Nephron progenitor cell (in vitro differentiated cells): ENCODE data around the gene NLK.
"Not testable (repeated sequence)": the region's sequence is repeated elsewhere in the genome, so short reads cannot be mapped to it uniquely, and the experiment has no call there.

ENCODE experiments used
- DNase-seq: peaks from one replicate; pipeline ENCODE4 v3.0.0; 2021
- H3K27ac Mint-ChIP-seq: 2 replicates; pipeline ENCODE4 v1.8.0; 2021; ENCODE audit warnings: mild to moderate bottlenecking, moderate library complexity, mixed read lengths
- H3K27me3 Mint-ChIP-seq: 2 replicates; pipeline ENCODE4 v1.8.0; 2021; ENCODE audit warnings: mild to moderate bottlenecking, low read depth, mixed read lengths; ENCODE audit not compliant: poor library complexity
- H3K36me3 Mint-ChIP-seq: 2 replicates; pipeline ENCODE4 v1.8.0; 2021; ENCODE audit warnings: low read depth, mixed read lengths
- H3K4me1 Mint-ChIP-seq: 2 replicates; pipeline ENCODE4 v1.8.0; 2021; ENCODE audit warnings: mixed read lengths
- H3K4me3 Mint-ChIP-seq: 2 replicates; pipeline ENCODE4 v1.8.0; 2021; ENCODE audit warnings: mild to moderate bottlenecking, moderate library complexity, mixed read lengths
- H3K9me3 Mint-ChIP-seq: 2 replicates; pipeline ENCODE4 v1.8.0; 2021; ENCODE audit warnings: mild to moderate bottlenecking, moderate library complexity, mixed read lengths
- CTCF ChIP-seq: fragments of 200-600 bp; sonication (generic); IDR thresholded peaks from 2 replicates; pipeline ENCODE4 v1.5.0; 2021; ENCODE audit warnings: antibody characterized with exemption

NLK gene

GRCh38 chr17:28154214-28154613 is 111.7 kb downstream of the NLK start:
- TF ChIP-seq CTCF, result no peak
- no peak overlapping the region for H3K4me3 Mint-ChIP-seq
- peak overlapping the region; percentile 16 for H3K27ac Mint-ChIP-seq
- H3K36me3 Mint-ChIP-seq, result peaks cover 10% of the 10 kb centered on the region
- DNase-seq, result no peak
- H3K4me1 Mint-ChIP-seq, result peaks cover 11% of the 10 kb centered on the region
- no peaks in the 10 kb centered on the region for H3K9me3 Mint-ChIP-seq
- no peaks in the 10 kb centered on the region for H3K27me3 Mint-ChIP-seq

- not testable (repeated sequence) for H3K27ac Mint-ChIP-seq, H3K9me3 Mint-ChIP-seq, DNase-seq, H3K4me3 Mint-ChIP-seq, H3K36me3 Mint-ChIP-seq, H3K27me3 Mint-ChIP-seq
- H3K4me1 Mint-ChIP-seq, result peaks cover 11% of the 10 kb centered on the region
Observed at GRCh38 chr17:28155405-28155804, 112.9 kb downstream of the NLK start.

DNA sequence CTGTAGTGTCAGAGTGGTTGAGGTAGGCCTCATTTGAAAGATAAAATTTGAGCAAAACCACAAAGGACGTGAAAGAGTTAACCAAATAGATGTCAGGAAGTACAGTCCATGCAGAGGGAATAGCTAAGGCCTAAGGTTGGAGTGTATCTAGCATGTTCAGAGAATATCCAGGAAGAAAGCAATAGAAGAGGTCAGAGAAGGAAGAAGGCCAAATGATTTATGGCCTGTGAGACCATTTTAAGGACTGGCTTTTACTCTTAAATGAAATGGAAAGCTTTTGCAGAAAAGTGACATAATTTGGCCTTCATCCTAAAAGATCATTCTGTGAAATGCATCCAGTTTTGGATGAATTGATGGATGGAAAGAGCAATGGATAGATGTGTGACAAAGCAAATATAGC is 116.5 kb downstream of the NLK start:
- peaks cover 16% of the 10 kb centered on the region for H3K36me3 Mint-ChIP-seq
- H3K9me3 Mint-ChIP-seq, result no peaks in the 10 kb centered on the region
- H3K27me3 Mint-ChIP-seq, result no peaks in the 10 kb centered on the region
- TF ChIP-seq CTCF, result no peak
- no peak for DNase-seq
- no peak overlapping the region for H3K4me3 Mint-ChIP-seq
- no peak overlapping the region for H3K27ac Mint-ChIP-seq
- H3K4me1 Mint-ChIP-seq, result peaks cover 6% of the 10 kb centered on the region

DNA sequence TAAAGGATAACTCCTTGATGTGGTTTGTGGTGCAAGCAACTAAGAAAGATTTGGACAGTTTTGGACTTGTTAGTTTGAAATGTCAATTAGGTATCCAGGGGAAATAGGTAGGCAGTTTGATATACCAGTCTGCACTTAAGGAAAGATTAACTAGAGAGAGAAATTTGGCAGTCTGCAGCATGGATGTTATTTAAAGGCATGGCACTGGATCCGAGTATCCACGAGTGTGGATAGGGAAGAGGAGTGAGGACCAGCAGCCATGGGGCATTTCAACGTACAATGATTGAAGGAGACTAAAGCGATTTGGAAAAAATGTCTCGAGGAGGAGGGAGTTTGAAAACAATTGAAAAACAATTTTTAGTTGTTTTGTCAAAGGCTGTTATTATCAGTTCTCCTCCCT is 117.4 kb downstream of the NLK start:
- TF ChIP-seq CTCF, result no peak
- DNase-seq, result no peak
- Mint-ChIP-seq H3K36me3 (peaks cover 16% of the 10 kb centered on the region), H3K4me1 (peaks cover 6% of the 10 kb centered on the region), H3K4me3 (no peak overlapping the region), H3K27me3 (no peaks in the 10 kb centered on the region), H3K9me3 (no peaks in the 10 kb centered on the region), H3K27ac (no peak overlapping the region)

GRCh38 chr17:28160610-28161009 is 118.1 kb downstream of the NLK start:
- no peak overlapping the region for H3K27ac Mint-ChIP-seq

GRCh38 chr17:28161311-28161710 is 118.8 kb downstream of the NLK start:
- Mint-ChIP-seq H3K4me1 (peaks cover 6% of the 10 kb centered on the region), H3K4me3 (no peak overlapping the region), H3K36me3 (peaks cover 16% of the 10 kb centered on the region), H3K27me3 (no peaks in the 10 kb centered on the region), H3K9me3 (no peaks in the 10 kb centered on the region), H3K27ac (no peak overlapping the region)
- DNase-seq, result no peak
- TF ChIP-seq CTCF, result no peak

More at GRCh38 chr17:28160610-28161009, 118.1 kb downstream of the NLK start:
- peaks cover 6% of the 10 kb centered on the region for H3K4me1 Mint-ChIP-seq
- TF ChIP-seq CTCF, result no peak
- no peaks in the 10 kb centered on the region for H3K27me3 Mint-ChIP-seq
- DNase-seq, result no peak
- peaks cover 16% of the 10 kb centered on the region for H3K36me3 Mint-ChIP-seq
- H3K4me3 Mint-ChIP-seq, result no peak overlapping the region
- no peaks in the 10 kb centered on the region for H3K9me3 Mint-ChIP-seq
